Lower leg skin (tissue), 4 donors: Measurements from ENCODE around the gene NKX6-2. TPM values are rescaled to one million over a fixed set of nuclear protein-coding genes. Genes with fewer than 3 reads are reported as not detected.

Experiments
- DNase-seq, 2 donors: peaks; one replicate each; pipeline ENCODE4 v3.0.0-alpha.2; 2019; ENCODE audit warnings: low spot score in 2 of 2
- H3K4me3 ChIP-seq: fragments of 200-600 bp; sonication (generic); 2 replicates; pipeline ENCODE4 v1.5.1; 2017; ENCODE audit warnings: mild to moderate bottlenecking, low read depth; ENCODE audit not compliant: poor library complexity, severe bottlenecking
- POLR2A ChIP-seq, 2 donors: fragments of 450-650 bp; IDR thresholded peaks; one replicate each; pipeline ENCODE4 v1.6.1; 2016 to 2017; ENCODE audit warnings: antibody characterized with exemption in 2 of 2, mild to moderate bottlenecking in 1 of 2, moderate library complexity in 1 of 2
- WGBS, 2 donors: methylation state at CpG; one replicate each; pipeline ENCODE4 v1.1.5; 2018; 5-methylcytosine and 5-hydroxymethylcytosine counted together
- intact Hi-C: fragments of 100-400 bp; cut with DNase I; formaldehyde crosslinking; loops from one replicate; pipeline ENCODE4 v1.15.0; 2023; ENCODE audit warnings: low total_unique reads
- total RNA-seq, 4 donors: library from RNA; depleted of rRNA; stranded (reverse); fragments of >200 nt; gene quantifications; one replicate each; pipeline ENCODE4 v1.1.0, GENCODE V29; 2016
- TF ChIP-seq, protein P1 (sequence below), 3 donors: fragments of 450-650 bp; IDR thresholded peaks; one replicate each; pipeline ENCODE4 v1.5.1; 2016; ENCODE audit warnings: antibody characterized with exemption in 3 of 3, mild to moderate bottlenecking in 3 of 3, moderate library complexity in 2 of 3

Gene NKX6-2
- total RNA-seq, 4 donors from 2014 or later: not detected

DNA sequence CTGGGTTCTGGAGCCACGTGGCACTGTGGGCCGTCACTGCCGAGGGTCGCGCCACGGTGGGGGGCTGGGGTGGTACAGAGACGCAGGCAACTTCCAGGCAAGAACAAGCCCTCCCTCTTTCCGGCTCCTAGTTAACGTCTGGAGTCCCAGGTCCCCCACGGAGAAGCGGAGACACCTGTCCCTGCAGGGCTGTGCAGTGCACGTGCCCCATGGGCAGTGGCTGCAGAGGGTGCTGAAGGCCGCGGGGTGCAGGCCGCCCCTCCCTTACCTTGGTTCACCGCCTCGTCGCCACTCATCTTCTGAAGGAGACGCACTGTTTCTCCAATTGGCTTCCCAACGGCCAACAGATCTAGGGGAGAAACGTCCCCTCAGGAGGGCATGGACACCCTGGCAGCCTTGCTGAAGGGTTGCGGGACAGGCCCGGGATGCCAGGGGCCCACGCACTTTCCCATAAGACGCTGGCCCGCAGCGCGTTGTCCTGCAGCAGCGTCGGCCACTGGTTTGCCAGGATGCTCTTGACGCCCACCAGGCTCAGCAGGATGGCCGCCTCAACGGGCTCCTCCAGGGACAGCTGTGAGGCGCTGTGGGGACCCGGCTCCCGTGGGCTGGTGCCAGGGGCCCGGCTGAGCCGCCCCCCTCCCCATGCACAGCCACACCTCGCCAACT is 24.3 kb upstream of the NKX6-2 start:
- WGBS, 2 donors: 79% methylated on average over 35 to 38 of the region's 39 CpGs

GRCh38 chr10:132809232-132810140 is 23.5 kb upstream of the NKX6-2 start:
- DNase-seq: peak in 1 of 2 donors; percentile 82
- no peak overlapping the region for H3K4me3 ChIP-seq
- TF ChIP-seq POLR2A (IDR thresholded peaks at IDR 0.05): no peak
- TF ChIP-seq, protein P1, sequence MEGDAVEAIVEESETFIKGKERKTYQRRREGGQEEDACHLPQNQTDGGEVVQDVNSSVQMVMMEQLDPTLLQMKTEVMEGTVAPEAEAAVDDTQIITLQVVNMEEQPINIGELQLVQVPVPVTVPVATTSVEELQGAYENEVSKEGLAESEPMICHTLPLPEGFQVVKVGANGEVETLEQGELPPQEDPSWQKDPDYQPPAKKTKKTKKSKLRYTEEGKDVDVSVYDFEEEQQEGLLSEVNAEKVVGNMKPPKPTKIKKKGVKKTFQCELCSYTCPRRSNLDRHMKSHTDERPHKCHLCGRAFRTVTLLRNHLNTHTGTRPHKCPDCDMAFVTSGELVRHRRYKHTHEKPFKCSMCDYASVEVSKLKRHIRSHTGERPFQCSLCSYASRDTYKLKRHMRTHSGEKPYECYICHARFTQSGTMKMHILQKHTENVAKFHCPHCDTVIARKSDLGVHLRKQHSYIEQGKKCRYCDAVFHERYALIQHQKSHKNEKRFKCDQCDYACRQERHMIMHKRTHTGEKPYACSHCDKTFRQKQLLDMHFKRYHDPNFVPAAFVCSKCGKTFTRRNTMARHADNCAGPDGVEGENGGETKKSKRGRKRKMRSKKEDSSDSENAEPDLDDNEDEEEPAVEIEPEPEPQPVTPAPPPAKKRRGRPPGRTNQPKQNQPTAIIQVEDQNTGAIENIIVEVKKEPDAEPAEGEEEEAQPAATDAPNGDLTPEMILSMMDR (IDR thresholded peaks at IDR 0.05): no peak
- WGBS, 2 donors: 78 to 83% methylated on average over 27 to 37 of the region's 38 CpGs
- intact Hi-C loops: no loop called here

More for the DNA sequence above, 24.3 kb upstream of the NKX6-2 start:
- intact Hi-C loops: no loop called here
- H3K4me3 ChIP-seq: no peak overlapping the region
- TF ChIP-seq, protein P1 (IDR thresholded peaks at IDR 0.05): no peak
- TF ChIP-seq POLR2A (IDR thresholded peaks at IDR 0.05): no peak
- DNase-seq: peak in 1 of 2 donors; percentile 74

DNA sequence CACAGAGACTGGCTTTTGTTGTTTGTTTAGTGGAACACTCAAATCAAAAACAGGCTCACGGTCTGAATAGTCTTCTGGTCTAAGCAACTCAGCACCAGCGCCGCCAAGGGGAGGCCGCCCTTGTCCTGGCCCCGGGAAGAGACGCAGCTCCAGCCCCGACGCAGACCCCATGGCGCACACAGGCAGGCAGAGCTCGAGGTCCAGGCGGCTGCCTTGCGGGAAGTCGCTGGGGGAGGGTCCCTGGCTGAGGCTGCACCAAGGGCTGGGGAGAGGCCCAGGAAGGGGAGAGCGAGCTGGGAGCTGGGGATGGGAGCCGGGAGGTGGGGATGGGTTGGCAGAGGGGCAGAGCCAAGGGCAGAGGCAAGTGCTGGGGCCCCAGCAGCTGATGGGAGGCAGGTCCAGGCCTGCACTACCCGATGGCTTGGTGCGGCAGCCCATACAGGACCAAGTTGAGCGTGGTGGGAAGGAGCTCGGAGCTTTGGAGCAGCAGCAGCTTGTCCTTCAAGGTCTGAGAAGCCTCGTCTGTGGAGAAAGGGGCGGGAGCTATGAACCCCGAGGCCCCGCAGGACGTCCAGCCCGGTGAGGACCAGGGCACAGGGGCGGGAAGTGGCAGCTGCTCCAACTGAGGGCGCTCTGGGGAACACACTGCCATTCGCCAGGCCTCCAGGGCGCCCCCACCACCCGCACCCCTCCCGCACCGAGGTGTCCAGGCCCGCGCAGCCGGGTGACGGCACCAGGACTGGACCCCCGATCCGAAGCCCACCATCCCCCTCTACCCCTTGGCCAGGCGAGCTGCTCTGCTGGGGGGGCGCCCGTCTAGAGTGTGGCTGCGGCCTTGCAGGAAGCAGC is 22.7 kb upstream of the NKX6-2 start:
- no peak for TF ChIP-seq POLR2A (IDR thresholded peaks at IDR 0.05)
- TF ChIP-seq, protein P1 (IDR thresholded peaks at IDR 0.05): no peak
- intact Hi-C loops: no loop called here
- H3K4me3 ChIP-seq: no peak overlapping the region
- DNase-seq: peak in 1 of 2 donors; percentile 79
- 41 to 50% methylated on average over 39 of the region's 42 CpGs for WGBS, 2 donors

- intact Hi-C loops: no loop called here
- no peak overlapping the region for H3K4me3 ChIP-seq
- DNase-seq: peak in 1 of 2 donors; percentile 71
- TF ChIP-seq, protein P1 (IDR thresholded peaks at IDR 0.05): no peak
- no peak for TF ChIP-seq POLR2A (IDR thresholded peaks at IDR 0.05)
- WGBS, 2 donors: 91 to 93% methylated on average over 24 to 25 of the region's 27 CpGs
These were observed 21.7 kb upstream of the NKX6-2 start for GRCh38 chr10:132807621-132808049.

DNA sequence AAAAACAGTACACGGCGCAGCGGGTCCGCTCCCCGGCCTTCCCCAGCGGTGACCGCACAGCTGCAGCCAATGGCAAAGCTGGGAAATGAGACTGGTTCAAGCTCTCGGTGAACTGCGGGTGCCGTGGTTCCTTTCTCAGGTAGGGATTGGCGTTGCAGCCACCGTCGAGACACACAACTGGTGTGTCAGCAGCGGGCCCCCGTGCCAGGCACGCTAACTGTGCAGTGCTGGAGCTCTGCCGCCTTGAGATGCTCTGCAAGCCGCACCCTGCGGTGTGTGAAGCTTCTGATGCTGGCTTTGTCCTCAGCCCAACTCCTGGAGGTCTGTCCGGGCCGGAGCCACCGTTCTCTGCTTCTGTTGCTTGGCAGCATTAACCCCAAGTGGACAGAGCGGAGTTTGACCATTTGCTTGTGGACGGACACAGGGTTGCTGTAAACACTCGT is 20.6 kb upstream of the NKX6-2 start:
- whole genome bisulfite sequencing, 2 donors: 77 to 82% methylated on average over 23 to 24 of the region's 25 CpGs
- DNase-seq: peak in 1 of 2 donors; percentile 80
- no peak overlapping the region for H3K4me3 ChIP-seq
- TF ChIP-seq, protein P1 (IDR thresholded peaks at IDR 0.05): no peak
- TF ChIP-seq POLR2A (IDR thresholded peaks at IDR 0.05): no peak
- intact Hi-C loops: no loop called here
